Fibroblast of lung (primary cell): ENCODE measurements around the gene TMEM132D. TPM values are rescaled to one million over a fixed set of nuclear protein-coding genes. Genes with fewer than 3 reads are reported as not detected.

ENCODE experiments used
- DNase-seq, 2 donors: peaks; one replicate each; pipeline versions ENCODE4 v3.0.0 to v3.0.0-alpha.2; 2010; ENCODE audit warnings: low read depth in 2 of 2
- H2AFZ ChIP-seq: 2 replicates; pipeline ENCODE4 v1.5.1; 2012; ENCODE audit warnings: low read length, control low read depth, inconsistent platforms
- H3K27ac ChIP-seq: 2 replicates; pipeline ENCODE4 v1.5.1; 2011; ENCODE audit warnings: low read length, control low read depth; ENCODE audit not compliant: insufficient read depth
- H3K27me3 ChIP-seq: 2 replicates; pipeline ENCODE4 v1.5.1; 2011; ENCODE audit warnings: mild to moderate bottlenecking, low read length; ENCODE audit not compliant: control insufficient read depth, insufficient read depth
- H3K36me3 ChIP-seq: 2 replicates; pipeline ENCODE4 v1.5.1; 2011; ENCODE audit warnings: low read length; ENCODE audit not compliant: control insufficient read depth, insufficient read depth
- H3K4me1 ChIP-seq: 2 replicates; pipeline ENCODE4 v1.5.1; 2011; ENCODE audit warnings: low read length; ENCODE audit not compliant: control insufficient read depth, insufficient read depth; ENCODE audit errors: extremely low read depth
- H3K4me2 ChIP-seq: 2 replicates; pipeline ENCODE4 v1.5.1; 2011; ENCODE audit warnings: low read length, control low read depth; ENCODE audit not compliant: insufficient read depth; ENCODE audit errors: extremely low read depth
- H3K4me3 ChIP-seq, 4 experiments: fragments of 200-600 bp in 1 of 4; sonication (generic) in 1 of 4; replicated peaks in 1 of 4; 2 replicates each; pipeline ENCODE4 v1.5.1; 2011 to 2016; ENCODE audit warnings: low read length in 4 of 4, low read depth in 3 of 4, mild to moderate bottlenecking in 3 of 4, control low read depth in 2 of 4, inconsistent platforms in 1 of 4, mixed read lengths in 1 of 4; ENCODE audit not compliant: insufficient read depth in 1 of 4; ENCODE audit errors: control extremely low read depth in 1 of 4
- H3K79me2 ChIP-seq: 2 replicates; pipeline ENCODE4 v1.5.1; 2012; ENCODE audit warnings: mild to moderate bottlenecking, low read length, inconsistent platforms; ENCODE audit not compliant: control insufficient read depth, insufficient read depth
- H3K9ac ChIP-seq: 2 replicates; pipeline ENCODE4 v1.5.1; 2011; ENCODE audit warnings: mild to moderate bottlenecking, low read length, control low read depth; ENCODE audit not compliant: insufficient read depth
- H3K9me3 ChIP-seq: 2 replicates; pipeline ENCODE4 v1.5.1; 2012; ENCODE audit warnings: low read depth, low read length; ENCODE audit not compliant: control insufficient read depth, insufficient read depth
- H4K20me1 ChIP-seq: 2 replicates; pipeline ENCODE4 v1.5.1; 2011; ENCODE audit warnings: low read length; ENCODE audit not compliant: control insufficient read depth, insufficient read depth; ENCODE audit errors: extremely low read depth
- EZH2 ChIP-seq: IDR thresholded peaks from 2 replicates; pipeline ENCODE4 v1.5.1; 2012; ENCODE audit warnings: low read length, control low read depth, mild to moderate bottlenecking; ENCODE audit errors: missing control alignments
- polyA plus RNA-seq, 2 donors: library from polyadenylated mRNA; depleted of rRNA in 1 of 2; stranded (reverse) in 1 of 2; unstranded in 1 of 2; fragments of >200 nt; gene quantifications; 2 replicates each; pipeline ENCODE4 v1.2.1, GENCODE V29; 2011 to 2012; ENCODE audit warnings: missing spikeins in 1 of 2
- total RNA-seq: library from RNA; depleted of rRNA; stranded (reverse); fragments of >200 nt; gene quantifications from 2 replicates; pipeline ENCODE4 v1.2.1, GENCODE V29; 2014
- TF ChIP-seq, protein P1 (sequence below), 2 donors: IDR thresholded peaks in 1 of 2; conservative IDR thresholded peaks in 1 of 2; 1 replicate in 1 of 2; 2 replicates in 1 of 2; pipeline ENCODE4 v1.5.1; 2011 to 2012; ENCODE audit warnings: low read length in 2 of 2, control low read depth in 1 of 2, inconsistent platforms in 1 of 2, low read depth in 1 of 2, mild to moderate bottlenecking in 1 of 2

TMEM132D gene
- total and polyA plus RNA-seq, 2 donors (not counting 1 experiment from before 2014, with no cell fraction given), result not detected

DNA sequence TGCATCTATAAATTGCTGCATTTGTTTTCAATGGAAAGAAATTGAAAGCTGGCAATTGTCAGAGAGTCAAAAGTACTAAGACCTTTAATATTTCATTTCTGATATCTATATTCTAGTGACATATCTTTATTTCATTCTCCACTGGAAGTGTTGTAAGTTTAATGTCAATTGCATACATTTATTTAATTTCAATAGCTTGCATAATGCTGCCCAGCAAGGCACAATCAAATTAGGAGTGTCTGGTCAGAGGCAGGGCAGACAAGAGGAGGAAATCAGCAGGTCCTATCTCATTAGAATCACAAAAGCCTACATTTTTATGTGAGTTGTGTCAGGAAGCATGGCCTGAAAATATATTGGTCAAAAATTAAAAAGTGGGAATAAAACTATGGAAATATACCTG lies 112.9 kb downstream of the TMEM132D start:
- no peak overlapping the region for H3K4me3 ChIP-seq
- no peaks in the 10 kb centered on the region for H3K27me3 ChIP-seq
- TF ChIP-seq, protein P1, sequence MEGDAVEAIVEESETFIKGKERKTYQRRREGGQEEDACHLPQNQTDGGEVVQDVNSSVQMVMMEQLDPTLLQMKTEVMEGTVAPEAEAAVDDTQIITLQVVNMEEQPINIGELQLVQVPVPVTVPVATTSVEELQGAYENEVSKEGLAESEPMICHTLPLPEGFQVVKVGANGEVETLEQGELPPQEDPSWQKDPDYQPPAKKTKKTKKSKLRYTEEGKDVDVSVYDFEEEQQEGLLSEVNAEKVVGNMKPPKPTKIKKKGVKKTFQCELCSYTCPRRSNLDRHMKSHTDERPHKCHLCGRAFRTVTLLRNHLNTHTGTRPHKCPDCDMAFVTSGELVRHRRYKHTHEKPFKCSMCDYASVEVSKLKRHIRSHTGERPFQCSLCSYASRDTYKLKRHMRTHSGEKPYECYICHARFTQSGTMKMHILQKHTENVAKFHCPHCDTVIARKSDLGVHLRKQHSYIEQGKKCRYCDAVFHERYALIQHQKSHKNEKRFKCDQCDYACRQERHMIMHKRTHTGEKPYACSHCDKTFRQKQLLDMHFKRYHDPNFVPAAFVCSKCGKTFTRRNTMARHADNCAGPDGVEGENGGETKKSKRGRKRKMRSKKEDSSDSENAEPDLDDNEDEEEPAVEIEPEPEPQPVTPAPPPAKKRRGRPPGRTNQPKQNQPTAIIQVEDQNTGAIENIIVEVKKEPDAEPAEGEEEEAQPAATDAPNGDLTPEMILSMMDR (conservative IDR thresholded peaks at IDR 0.05 in 1 of 2, IDR thresholded peaks at IDR 0.05 in 1 of 2; ENCODE audit: low read depth in 1 of 2, low read length in 2 of 2), result no peak
- TF ChIP-seq EZH2, result no peak
- H2AFZ ChIP-seq, result no peak overlapping the region
- H3K9ac ChIP-seq, result no peak overlapping the region
- no peak for DNase-seq
- H3K4me2 ChIP-seq, result no peak overlapping the region
- no peaks in the 10 kb centered on the region for H3K79me2 ChIP-seq
- no peaks in the 10 kb centered on the region for H4K20me1 ChIP-seq
- no peak overlapping the region for H3K27ac ChIP-seq
- H3K36me3 ChIP-seq, result no peaks in the 10 kb centered on the region
- no peaks in the 10 kb centered on the region for H3K4me1 ChIP-seq
- H3K9me3 ChIP-seq, result no peaks in the 10 kb centered on the region

DNA sequence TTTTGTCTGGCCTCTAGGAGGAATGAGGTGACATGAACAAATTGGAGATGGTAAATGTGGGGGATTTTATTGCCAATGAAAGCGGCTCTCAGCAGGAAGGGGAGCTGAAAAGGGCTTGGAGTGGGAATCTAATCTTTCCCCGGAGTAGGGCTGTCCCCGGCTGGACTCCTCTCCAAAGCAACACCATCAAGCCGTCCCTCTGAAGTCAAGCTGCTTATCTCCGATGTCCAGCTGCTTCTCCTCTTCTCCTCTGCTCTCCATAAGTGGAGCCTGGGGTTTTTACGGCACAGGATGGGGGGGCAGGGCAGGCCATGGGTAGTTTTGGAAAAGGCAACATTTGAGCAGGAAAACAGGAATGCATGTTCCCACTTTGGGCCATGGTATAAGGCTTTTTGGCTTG lies 113.5 kb downstream of the TMEM132D start:
- TF ChIP-seq, protein P1 (conservative IDR thresholded peaks at IDR 0.05 in 1 of 2, IDR thresholded peaks at IDR 0.05 in 1 of 2; ENCODE audit: low read depth in 1 of 2, low read length in 2 of 2), result no peak
- no peak for TF ChIP-seq EZH2
- no peak overlapping the region for H3K27ac ChIP-seq
- no peak overlapping the region for H2AFZ ChIP-seq
- H3K27me3 ChIP-seq, result no peaks in the 10 kb centered on the region
- no peak for DNase-seq
- no peak overlapping the region for H3K4me2 ChIP-seq
- H4K20me1 ChIP-seq, result no peaks in the 10 kb centered on the region
- H3K36me3 ChIP-seq, result no peaks in the 10 kb centered on the region
- no peak overlapping the region for H3K9ac ChIP-seq
- no peak overlapping the region for H3K4me3 ChIP-seq
- no peaks in the 10 kb centered on the region for H3K79me2 ChIP-seq
- no peaks in the 10 kb centered on the region for H3K9me3 ChIP-seq
- H3K4me1 ChIP-seq, result no peaks in the 10 kb centered on the region

DNA sequence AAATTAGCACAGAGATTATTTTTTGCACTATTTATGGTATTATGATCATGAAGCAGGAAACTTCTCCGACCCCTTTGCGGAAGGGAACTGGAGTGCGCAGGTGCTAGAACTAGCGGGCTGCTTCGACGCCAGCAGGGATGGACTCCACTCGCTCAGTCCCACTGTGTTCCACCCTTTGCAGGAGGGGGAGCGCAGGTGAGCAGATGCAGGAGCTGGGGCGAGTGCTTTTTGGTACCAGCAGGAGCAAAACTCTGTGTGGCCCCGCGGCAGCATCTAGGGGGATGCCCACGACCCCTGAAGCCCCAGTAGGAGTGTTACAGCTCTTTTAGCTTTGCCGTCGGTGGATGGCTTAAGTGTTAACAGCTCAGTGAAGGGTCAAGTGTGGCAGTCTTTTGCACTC lies 113.9 kb downstream of the TMEM132D start:
- Histone ChIP-seq H3K9ac (no peak overlapping the region), H3K4me3 (no peak overlapping the region), H3K79me2 (no peaks in the 10 kb centered on the region), H3K4me2 (no peak overlapping the region), H3K36me3 (no peaks in the 10 kb centered on the region), H3K27ac (no peak overlapping the region), H3K27me3 (no peaks in the 10 kb centered on the region), H4K20me1 (no peaks in the 10 kb centered on the region), H2AFZ (no peak overlapping the region), H3K4me1 (no peaks in the 10 kb centered on the region), H3K9me3 (no peaks in the 10 kb centered on the region)
- DNase-seq, result no peak
- no peak for TF ChIP-seq EZH2
- TF ChIP-seq, protein P1 (conservative IDR thresholded peaks at IDR 0.05 in 1 of 2, IDR thresholded peaks at IDR 0.05 in 1 of 2; ENCODE audit: low read depth in 1 of 2, low read length in 2 of 2), result no peak
